HEK293 (cell line): ENCODE results near the gene OR6K3.

Experiments used
- CTCF ChIA-PET: fragments of 350-600 bp; formaldehyde crosslinking; extraction: SDS; loops from one replicate; lab custom pipeline; 2021; ENCODE audit warnings: antibody characterized with exemption; lab: Yijun Ruan, JAX
- POLR2A ChIA-PET: fragments of 300-600 bp; formaldehyde crosslinking; extraction: SDS; loops from one replicate; lab custom pipeline; 2020; ENCODE audit warnings: antibody characterized with exemption, inconsistent platforms; lab: Yijun Ruan, JAX
- H3K27ac ChIP-seq: fragments of 200-500 bp; sonication (Bioruptor generic); 2 replicates; pipeline ENCODE4 v1.5.1; 2014; ENCODE audit warnings: low read depth, low read length, control low read depth, inconsistent platforms; ENCODE audit errors: extremely low read depth
- H3K36me3 ChIP-seq, 2 experiments: fragments of 200-500 bp in 1 of 2; sonication (Bioruptor generic) in 1 of 2; 1 replicate in 1 of 2; 2 replicates in 1 of 2; pipeline ENCODE4 v1.5.1; 2014 to 2017; ENCODE audit warnings: inconsistent platforms in 2 of 2, low read length in 2 of 2; ENCODE audit not compliant: control insufficient read depth in 2 of 2, insufficient read depth in 1 of 2
- H3K4me1 ChIP-seq: fragments of 200-500 bp; sonication (Bioruptor generic); 2 replicates; pipeline ENCODE4 v1.5.1; 2014; ENCODE audit warnings: mild to moderate bottlenecking, low read length, inconsistent platforms; ENCODE audit not compliant: control insufficient read depth, insufficient read depth
- H3K4me3 ChIP-seq: 2 replicates; pipeline ENCODE4 v1.5.1; 2011; ENCODE audit warnings: low read depth, mild to moderate bottlenecking, control low read depth, low read length, moderate library complexity
- H3K9me3 ChIP-seq: fragments of 200-500 bp; sonication (Bioruptor generic); 2 replicates; pipeline ENCODE4 v1.5.1; 2014; ENCODE audit warnings: low read depth, low read length, inconsistent platforms; ENCODE audit not compliant: control insufficient read depth, insufficient read depth
- GLIS1 ChIP-seq: fragments of 450-650 bp; formaldehyde crosslinking; IDR thresholded peaks from 2 replicates; pipeline ENCODE4 v1.5.1; 2016; ENCODE audit warnings: missing biosample characterization, missing genetic modification characterization
- HIC1 ChIP-seq: fragments of 450-650 bp; formaldehyde crosslinking; IDR thresholded peaks from 2 replicates; pipeline ENCODE4 v1.5.1; 2016; ENCODE audit warnings: missing biosample characterization, missing genetic modification characterization
- IKZF3 ChIP-seq: fragments of 450-650 bp; IDR thresholded peaks from 2 replicates; pipeline ENCODE4 v1.5.0; 2018; ENCODE audit warnings: missing biosample characterization, mild to moderate bottlenecking, missing genetic modification characterization, moderate library complexity
- MEIS1 ChIP-seq: sonication (generic); formaldehyde crosslinking; IDR thresholded peaks from 2 replicates; pipeline ENCODE4 v1.8.1; 2022; ENCODE audit warnings: missing genetic modification reagents, mild to moderate bottlenecking, borderline replicate concordance
- SALL2 ChIP-seq: fragments of 450-650 bp; formaldehyde crosslinking; IDR thresholded peaks from 2 replicates; pipeline ENCODE4 v1.5.0; 2017; ENCODE audit warnings: missing biosample characterization, mild to moderate bottlenecking, missing genetic modification characterization, borderline replicate concordance
- SCRT2 ChIP-seq: fragments of 450-650 bp; formaldehyde crosslinking; IDR thresholded peaks from 2 replicates; pipeline ENCODE4 v1.5.1; 2016; ENCODE audit warnings: missing biosample characterization, missing genetic modification characterization
- SP2 ChIP-seq: fragments of 450-650 bp; formaldehyde crosslinking; IDR thresholded peaks from 2 replicates; pipeline ENCODE4 v1.5.1; 2016; ENCODE audit warnings: missing biosample characterization, missing genetic modification characterization
- ZBTB11 ChIP-seq: fragments of 450-650 bp; formaldehyde crosslinking; conservative IDR thresholded peaks from 2 replicates; pipeline ENCODE4 v1.5.1; 2016; ENCODE audit warnings: low read depth, missing biosample characterization, missing genetic modification characterization
- ZFP69B ChIP-seq: fragments of 450-650 bp; formaldehyde crosslinking; IDR thresholded peaks from 2 replicates; pipeline ENCODE4 v1.5.1; 2016; ENCODE audit warnings: missing biosample characterization, missing genetic modification characterization
- ZNF155 ChIP-seq: fragments of 450-650 bp; formaldehyde crosslinking; IDR thresholded peaks from 2 replicates; pipeline ENCODE4 v1.5.1; 2016; ENCODE audit warnings: missing biosample characterization, missing genetic modification characterization
- ZNF169 ChIP-seq: fragments of 450-650 bp; formaldehyde crosslinking; IDR thresholded peaks from 2 replicates; pipeline ENCODE4 v1.5.1; 2016; ENCODE audit warnings: missing biosample characterization, missing genetic modification characterization
- ZNF211 ChIP-seq: fragments of 450-650 bp; formaldehyde crosslinking; IDR thresholded peaks from 2 replicates; pipeline ENCODE4 v1.5.1; 2016; ENCODE audit warnings: low read depth, missing biosample characterization, missing genetic modification characterization
- ZNF214 ChIP-seq: fragments of 450-650 bp; formaldehyde crosslinking; IDR thresholded peaks from 2 replicates; pipeline ENCODE4 v1.5.1; 2017; ENCODE audit warnings: missing biosample characterization, mild to moderate bottlenecking, missing genetic modification characterization, borderline replicate concordance
- ZNF394 ChIP-seq: fragments of 450-650 bp; formaldehyde crosslinking; IDR thresholded peaks from 2 replicates; pipeline ENCODE4 v1.5.1; 2016; ENCODE audit warnings: missing biosample characterization, missing genetic modification characterization, mild to moderate bottlenecking, moderate library complexity, borderline replicate concordance
- ZNF426 ChIP-seq: fragments of 450-650 bp; formaldehyde crosslinking; IDR thresholded peaks from 2 replicates; pipeline ENCODE4 v1.5.1; 2017; ENCODE audit warnings: missing biosample characterization, missing genetic modification characterization, mild to moderate bottlenecking, inconsistent platforms, moderate library complexity
- ZNF473 ChIP-seq: fragments of 450-650 bp; formaldehyde crosslinking; IDR thresholded peaks from 2 replicates; pipeline ENCODE4 v1.5.1; 2017; ENCODE audit warnings: missing biosample characterization, missing genetic modification characterization
- ZNF768 ChIP-seq: fragments of 450-650 bp; formaldehyde crosslinking; IDR thresholded peaks from 2 replicates; pipeline ENCODE4 v1.5.1; 2018; ENCODE audit warnings: missing biosample characterization, mild to moderate bottlenecking, missing genetic modification characterization
- ZNF776 ChIP-seq: fragments of 450-650 bp; formaldehyde crosslinking; IDR thresholded peaks from 2 replicates; pipeline ENCODE4 v1.5.0; 2017; ENCODE audit warnings: missing biosample characterization, missing genetic modification characterization, borderline replicate concordance
- ZNF843 ChIP-seq: fragments of 450-650 bp; formaldehyde crosslinking; IDR thresholded peaks from 2 replicates; pipeline ENCODE4 v1.5.1; 2016; ENCODE audit warnings: missing biosample characterization, missing genetic modification characterization
- ZXDB ChIP-seq: fragments of 450-650 bp; formaldehyde crosslinking; IDR thresholded peaks from 2 replicates; pipeline ENCODE4 v1.5.1; 2016; ENCODE audit warnings: missing biosample characterization, missing genetic modification characterization
- TF ChIP-seq, protein P1 (sequence below): fragments of 450-650 bp; formaldehyde crosslinking; optimal IDR thresholded peaks from 2 replicates; pipeline ENCODE3; 2016; ENCODE audit warnings: missing biosample characterization, mild to moderate bottlenecking, missing genetic modification characterization
- TF ChIP-seq, protein P2 (sequence below): fragments of 450-650 bp; formaldehyde crosslinking; IDR thresholded peaks from 2 replicates; pipeline ENCODE4 v1.5.1; 2016; ENCODE audit warnings: missing biosample characterization, missing genetic modification characterization, borderline replicate concordance
- TF ChIP-seq, protein P3 (sequence below): fragments of 450-650 bp; formaldehyde crosslinking; IDR thresholded peaks from 2 replicates; pipeline ENCODE4 v1.5.1; 2016; ENCODE audit warnings: missing biosample characterization, missing genetic modification characterization

The OR6K3 gene

DNA sequence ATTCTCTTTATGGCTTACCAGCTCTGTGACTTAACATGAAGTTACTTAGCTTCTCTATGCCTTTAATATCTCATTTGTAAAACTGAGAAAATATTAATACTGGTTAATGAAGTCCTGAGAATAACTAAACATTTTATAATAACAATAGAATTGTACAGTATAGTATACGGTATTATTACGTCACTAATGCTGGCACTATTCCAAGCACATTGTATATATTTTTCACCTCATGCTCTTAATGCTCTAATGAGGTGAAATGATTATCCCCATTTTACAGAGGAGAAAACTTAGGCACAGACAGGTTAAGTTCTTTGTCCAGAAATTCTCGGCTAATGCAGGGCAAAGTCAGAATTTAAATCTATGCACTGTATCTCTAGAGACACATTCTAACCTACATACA is 856 bp downstream of the OR6K3 start:
- Histone ChIP-seq H3K4me1 (no peaks in the 10 kb centered on the region), H3K9me3 (no peaks in the 10 kb centered on the region), H3K27ac (no peak overlapping the region), H3K36me3 (no peaks in the 10 kb centered on the region), H3K4me3 (no peak overlapping the region)
- POLR2A ChIA-PET = no interaction called here
- CTCF ChIA-PET = interaction anchor here (0.6 to 0.8 kb wide), 2 partner anchors 61 to 302 kb away, joined by 3 read pairs; no protein-coding TSS in a partner anchor
- no peak for TF ChIP-seq ZNF211 (tag by site-specific recombination)
- no peak for TF ChIP-seq ZNF843 (tag by site-specific recombination)
- no peak for TF ChIP-seq ZNF768
- TF ChIP-seq ZNF426 = no peak
- no peak for TF ChIP-seq ZFP69B
- no peak for TF ChIP-seq MEIS1 (CRISPR knock-in tag)
- no peak for TF ChIP-seq ZNF394 (tag by site-specific recombination)
- no peak for TF ChIP-seq SCRT2

DNA sequence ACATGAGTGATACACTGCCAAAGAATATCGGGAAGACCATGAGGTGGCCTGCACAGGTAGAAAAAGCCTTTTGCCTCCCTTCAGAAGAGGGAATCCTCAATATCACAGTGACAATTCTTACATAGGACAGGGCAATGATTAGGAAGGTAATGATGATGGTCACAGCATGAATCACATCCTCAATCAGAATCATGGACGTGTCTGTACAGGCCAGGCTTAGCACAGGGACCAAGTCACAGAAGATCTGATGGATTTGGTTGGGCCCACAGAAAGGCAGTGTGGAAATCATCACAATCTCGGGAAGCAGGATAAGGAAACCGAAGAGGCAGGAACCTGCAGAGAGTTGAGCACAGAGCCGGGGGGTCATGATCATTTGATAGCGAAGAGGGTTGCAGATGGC is 3.2 kb downstream of the OR6K3 start:
- H3K27ac ChIP-seq = no peak overlapping the region
- no peak overlapping the region for H3K4me3 ChIP-seq
- H3K36me3 ChIP-seq = no peaks in the 10 kb centered on the region
- no peaks in the 10 kb centered on the region for H3K9me3 ChIP-seq
- ChIA-PET POLR2A (no interaction called here), CTCF (no interaction called here)
- no peaks in the 10 kb centered on the region for H3K4me1 ChIP-seq
- TF ChIP-seq, protein P1, sequence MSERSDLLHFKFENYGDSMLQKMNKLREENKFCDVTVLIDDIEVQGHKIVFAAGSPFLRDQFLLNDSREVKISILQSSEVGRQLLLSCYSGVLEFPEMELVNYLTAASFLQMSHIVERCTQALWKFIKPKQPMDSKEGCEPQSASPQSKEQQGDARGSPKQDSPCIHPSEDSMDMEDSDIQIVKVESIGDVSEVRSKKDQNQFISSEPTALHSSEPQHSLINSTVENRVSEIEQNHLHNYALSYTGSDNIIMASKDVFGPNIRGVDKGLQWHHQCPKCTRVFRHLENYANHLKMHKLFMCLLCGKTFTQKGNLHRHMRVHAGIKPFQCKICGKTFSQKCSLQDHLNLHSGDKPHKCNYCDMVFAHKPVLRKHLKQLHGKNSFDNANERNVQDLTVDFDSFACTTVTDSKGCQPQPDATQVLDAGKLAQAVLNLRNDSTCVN (tag by site-specific recombination) = no peak
- no peak for TF ChIP-seq ZNF169 (tag by site-specific recombination)
- TF ChIP-seq MEIS1 (CRISPR knock-in tag) = no peak
- TF ChIP-seq ZXDB = no peak
- TF ChIP-seq ZNF473 (tag by site-specific recombination) = no peak
- TF ChIP-seq GLIS1 (tag by site-specific recombination) = no peak
- TF ChIP-seq, protein P2, sequence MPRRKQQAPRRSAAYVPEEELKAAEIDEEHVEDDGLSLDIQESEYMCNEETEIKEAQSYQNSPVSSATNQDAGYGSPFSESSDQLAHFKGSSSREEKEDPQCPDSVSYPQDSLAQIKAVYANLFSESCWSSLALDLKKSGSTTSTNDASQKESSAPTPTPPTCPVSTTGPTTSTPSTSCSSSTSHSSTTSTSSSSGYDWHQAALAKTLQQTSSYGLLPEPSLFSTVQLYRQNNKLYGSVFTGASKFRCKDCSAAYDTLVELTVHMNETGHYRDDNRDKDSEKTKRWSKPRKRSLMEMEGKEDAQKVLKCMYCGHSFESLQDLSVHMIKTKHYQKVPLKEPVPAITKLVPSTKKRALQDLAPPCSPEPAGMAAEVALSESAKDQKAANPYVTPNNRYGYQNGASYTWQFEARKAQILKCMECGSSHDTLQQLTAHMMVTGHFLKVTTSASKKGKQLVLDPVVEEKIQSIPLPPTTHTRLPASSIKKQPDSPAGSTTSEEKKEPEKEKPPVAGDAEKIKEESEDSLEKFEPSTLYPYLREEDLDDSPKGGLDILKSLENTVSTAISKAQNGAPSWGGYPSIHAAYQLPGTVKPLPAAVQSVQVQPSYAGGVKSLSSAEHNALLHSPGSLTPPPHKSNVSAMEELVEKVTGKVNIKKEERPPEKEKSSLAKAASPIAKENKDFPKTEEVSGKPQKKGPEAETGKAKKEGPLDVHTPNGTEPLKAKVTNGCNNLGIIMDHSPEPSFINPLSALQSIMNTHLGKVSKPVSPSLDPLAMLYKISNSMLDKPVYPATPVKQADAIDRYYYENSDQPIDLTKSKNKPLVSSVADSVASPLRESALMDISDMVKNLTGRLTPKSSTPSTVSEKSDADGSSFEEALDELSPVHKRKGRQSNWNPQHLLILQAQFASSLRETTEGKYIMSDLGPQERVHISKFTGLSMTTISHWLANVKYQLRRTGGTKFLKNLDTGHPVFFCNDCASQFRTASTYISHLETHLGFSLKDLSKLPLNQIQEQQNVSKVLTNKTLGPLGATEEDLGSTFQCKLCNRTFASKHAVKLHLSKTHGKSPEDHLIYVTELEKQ (tag by site-specific recombination) = no peak
- no peak for TF ChIP-seq SP2 (tag by site-specific recombination)
- no peak for TF ChIP-seq ZNF776 (tag by site-specific recombination)
- TF ChIP-seq ZBTB11 (tag by site-specific recombination) = no peak
- TF ChIP-seq SALL2 (tag by site-specific recombination) = no peak
- TF ChIP-seq, protein P3, sequence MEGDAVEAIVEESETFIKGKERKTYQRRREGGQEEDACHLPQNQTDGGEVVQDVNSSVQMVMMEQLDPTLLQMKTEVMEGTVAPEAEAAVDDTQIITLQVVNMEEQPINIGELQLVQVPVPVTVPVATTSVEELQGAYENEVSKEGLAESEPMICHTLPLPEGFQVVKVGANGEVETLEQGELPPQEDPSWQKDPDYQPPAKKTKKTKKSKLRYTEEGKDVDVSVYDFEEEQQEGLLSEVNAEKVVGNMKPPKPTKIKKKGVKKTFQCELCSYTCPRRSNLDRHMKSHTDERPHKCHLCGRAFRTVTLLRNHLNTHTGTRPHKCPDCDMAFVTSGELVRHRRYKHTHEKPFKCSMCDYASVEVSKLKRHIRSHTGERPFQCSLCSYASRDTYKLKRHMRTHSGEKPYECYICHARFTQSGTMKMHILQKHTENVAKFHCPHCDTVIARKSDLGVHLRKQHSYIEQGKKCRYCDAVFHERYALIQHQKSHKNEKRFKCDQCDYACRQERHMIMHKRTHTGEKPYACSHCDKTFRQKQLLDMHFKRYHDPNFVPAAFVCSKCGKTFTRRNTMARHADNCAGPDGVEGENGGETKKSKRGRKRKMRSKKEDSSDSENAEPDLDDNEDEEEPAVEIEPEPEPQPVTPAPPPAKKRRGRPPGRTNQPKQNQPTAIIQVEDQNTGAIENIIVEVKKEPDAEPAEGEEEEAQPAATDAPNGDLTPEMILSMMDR (tag by site-specific recombination) = no peak
- TF ChIP-seq HIC1 (tag by site-specific recombination) = no peak
- TF ChIP-seq ZNF155 = no peak
- no peak for TF ChIP-seq ZNF214 (tag by site-specific recombination)
- no peak for TF ChIP-seq IKZF3 (tag by site-specific recombination)
